HCT116 (cell line): ENCODE data around the gene BMP15.

Source experiments
- CEBPB ChIP-seq: IDR thresholded peaks from 2 replicates; pipeline ENCODE4 v1.6.1; 2012; ENCODE audit warnings: low read depth
- CTCF ChIP-seq, 3 experiments: fragments of 200-600 bp in 1 of 3; sonication (generic) in 1 of 3; IDR thresholded peaks in 2 of 3; conservative IDR thresholded peaks in 1 of 3; 2 replicates each; pipeline ENCODE4 v1.5.1; 2012 to 2017; ENCODE audit warnings: low read depth in 2 of 3, low read length in 2 of 3, antibody characterized with exemption in 1 of 3, borderline replicate concordance in 1 of 3, control low read depth in 1 of 3, mild to moderate bottlenecking in 1 of 3, mixed read lengths in 1 of 3, mixed run types in 1 of 3, moderate library complexity in 1 of 3; ENCODE audit not compliant: insufficient read depth in 1 of 3
- ELF1 ChIP-seq: IDR thresholded peaks from 2 replicates; pipeline ENCODE4 v1.6.1; 2012; ENCODE audit warnings: low read depth, borderline replicate concordance
- EZH2 ChIP-seq: fragments of 200-600 bp; sonication (generic); IDR thresholded peaks from 2 replicates; pipeline ENCODE4 v1.6.1; 2017; ENCODE audit warnings: antibody characterized with exemption, mixed run types
- FOSL1 ChIP-seq: IDR thresholded peaks from 2 replicates; pipeline ENCODE4 v1.6.1; 2012; ENCODE audit warnings: low read depth
- MAX ChIP-seq: IDR thresholded peaks from 2 replicates; pipeline ENCODE4 v1.6.1; 2012
- POLR2A ChIP-seq: IDR thresholded peaks from 2 replicates; pipeline ENCODE4 v1.7.0; 2011; ENCODE audit warnings: borderline replicate concordance; ENCODE audit not compliant: insufficient read depth, insufficient read length; ENCODE audit errors: extremely low read depth
- POLR2AphosphoS5 ChIP-seq: IDR thresholded peaks from 2 replicates; pipeline ENCODE4 v1.6.1; 2011; ENCODE audit warnings: mild to moderate bottlenecking, low read depth, low read length, moderate library complexity
- ZBTB33 ChIP-seq: IDR thresholded peaks from 2 replicates; pipeline ENCODE4 v1.6.1; 2011; ENCODE audit warnings: mild to moderate bottlenecking, low read length, moderate library complexity; ENCODE audit not compliant: insufficient replicate concordance; ENCODE audit errors: extremely low read depth
- ZNF274 ChIP-seq: fragments of 200-500 bp; sonication (Bioruptor generic); IDR thresholded peaks from 2 replicates; pipeline ENCODE4 v1.6.1; 2014; ENCODE audit warnings: mild to moderate bottlenecking, low read depth, low read length, inconsistent platforms

GRCh38 chrX:50889582-50889981 is 21.0 kb upstream of the BMP15 start:
- 0 out of 6 replicates have a peak, but pooled peaks of 2 of the 3 experiments have one; percentile 8 to 10 for TF ChIP-seq CTCF (IDR thresholded peaks at IDR 0.05 in 2 of 3, conservative IDR thresholded peaks at IDR 0.05 in 1 of 3; ENCODE audit: borderline replicate concordance in 1 of 3, insufficient read depth in 1 of 3, low read depth in 2 of 3, low read length in 2 of 3)
- TF ChIP-seq MAX = no peak
- no peak for TF ChIP-seq POLR2A
- TF ChIP-seq EZH2 = no peak
- TF ChIP-seq CEBPB = no peak
- no peak for TF ChIP-seq ELF1
- no peak for TF ChIP-seq FOSL1
- no peak for TF ChIP-seq ZNF274
- no peak for TF ChIP-seq POLR2AphosphoS5
- no peak for TF ChIP-seq ZBTB33
